ENCODE results near the gene DNMBP. TPM values are rescaled to one million over a fixed set of nuclear protein-coding genes. Genes with fewer than 3 reads are reported as not detected.

DNMBP gene
- total RNA-seq, 1 experiment from 2014 or later = 60.3 TPM

DNA sequence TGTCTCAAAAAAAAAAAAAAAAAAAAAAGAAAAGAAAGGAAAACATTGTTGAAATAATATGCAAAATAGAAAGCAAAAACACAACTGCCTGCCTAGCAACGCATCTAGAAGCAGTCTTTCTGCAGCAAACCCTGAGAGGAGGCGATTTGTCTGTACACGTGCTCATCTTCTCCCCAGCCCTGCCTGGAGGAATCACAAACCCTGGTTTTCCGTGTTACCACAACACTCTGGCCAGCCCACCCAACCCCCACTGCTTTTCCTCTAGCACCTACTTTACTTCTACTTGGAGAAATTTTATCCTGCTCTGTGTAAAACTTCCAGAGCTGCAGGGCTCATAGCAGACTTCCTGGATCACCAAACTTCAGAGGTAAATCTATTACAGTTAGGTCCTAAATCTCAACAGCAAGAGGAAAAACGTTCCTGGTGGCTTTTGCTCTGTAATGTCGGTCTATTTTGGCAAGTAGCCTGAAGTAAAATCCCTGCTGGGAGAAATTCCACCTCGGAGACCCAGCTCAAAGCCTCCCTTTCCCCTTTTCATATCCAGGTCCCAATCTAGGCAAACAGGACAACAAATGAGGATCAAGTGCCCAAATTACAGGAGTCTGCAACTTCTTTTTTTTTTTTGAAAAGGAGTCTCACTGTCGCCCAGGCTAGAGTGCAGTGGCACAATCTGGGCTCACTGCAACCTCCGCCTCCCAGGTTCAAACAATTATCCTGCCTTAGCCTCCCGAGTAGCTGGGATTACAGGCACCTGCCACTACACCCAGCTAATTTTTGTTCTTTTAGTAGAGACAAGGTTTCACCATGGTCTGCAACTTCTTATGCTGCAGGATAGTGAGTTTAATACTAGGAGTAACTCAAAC, 91.6 kb downstream of the DNMBP start:
- no peak for DNase-seq (ENCODE audit: low read depth, low spot score)
- Histone ChIP-seq H4K20me1 (ENCODE audit: insufficient read depth) (no peaks in the 10 kb centered on the region; the same call in 1 of the 2 replicates), H3K4me3 (replicated peaks in 1 of 2; ENCODE audit: low read depth in 1 of 2, low read length in 2 of 2) (no peak overlapping the region), H3K79me2 (ENCODE audit: insufficient read depth, low read length) (peaks cover 97% of the 10 kb centered on the region), H2AFZ (ENCODE audit: low read depth, low read length, poor library complexity, severe bottlenecking) (no peak overlapping the region), H3K9me3 (ENCODE audit: control insufficient read depth in 1 of 2, insufficient read depth in 1 of 2, low read depth in 1 of 2, low read length in 2 of 2) (no peaks in the 10 kb centered on the region), H3K27ac (ENCODE audit: low read depth, low read length) (peak overlapping the region; percentile 38), H3K9ac (ENCODE audit: low read length) (no peak overlapping the region), H3K27me3 (ENCODE audit: insufficient read depth, low read length) (no peaks in the 10 kb centered on the region), H3K36me3 (ENCODE audit: control insufficient read depth in 1 of 2, insufficient read depth in 2 of 2, low read length in 2 of 2) (0 out of 4 replicates have a peak, but pooled peaks cover 0 to 8% of the 10 kb centered on the region in 2 experiments), H3K4me2 (ENCODE audit: low read length) (peak overlapping the region; percentile 10; the same call in 1 of the 2 replicates), H3K9me2 (ENCODE audit: insufficient read depth) (no peaks in the 10 kb centered on the region), H3K4me1 (ENCODE audit: control insufficient read depth in 1 of 2, insufficient read depth in 2 of 2, low read length in 2 of 2) (peaks cover 59 to 72% of the 10 kb centered on the region in 2 experiments)
- TF ChIP-seq, protein P1, sequence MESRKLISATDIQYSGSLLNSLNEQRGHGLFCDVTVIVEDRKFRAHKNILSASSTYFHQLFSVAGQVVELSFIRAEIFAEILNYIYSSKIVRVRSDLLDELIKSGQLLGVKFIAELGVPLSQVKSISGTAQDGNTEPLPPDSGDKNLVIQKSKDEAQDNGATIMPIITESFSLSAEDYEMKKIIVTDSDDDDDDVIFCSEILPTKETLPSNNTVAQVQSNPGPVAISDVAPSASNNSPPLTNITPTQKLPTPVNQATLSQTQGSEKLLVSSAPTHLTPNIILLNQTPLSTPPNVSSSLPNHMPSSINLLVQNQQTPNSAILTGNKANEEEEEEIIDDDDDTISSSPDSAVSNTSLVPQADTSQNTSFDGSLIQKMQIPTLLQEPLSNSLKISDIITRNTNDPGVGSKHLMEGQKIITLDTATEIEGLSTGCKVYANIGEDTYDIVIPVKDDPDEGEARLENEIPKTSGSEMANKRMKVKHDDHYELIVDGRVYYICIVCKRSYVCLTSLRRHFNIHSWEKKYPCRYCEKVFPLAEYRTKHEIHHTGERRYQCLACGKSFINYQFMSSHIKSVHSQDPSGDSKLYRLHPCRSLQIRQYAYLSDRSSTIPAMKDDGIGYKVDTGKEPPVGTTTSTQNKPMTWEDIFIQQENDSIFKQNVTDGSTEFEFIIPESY (IDR thresholded peaks at IDR 0.05; ENCODE audit: extremely low read depth, insufficient replicate concordance, low read length) = no peak
- TF ChIP-seq, protein P2, sequence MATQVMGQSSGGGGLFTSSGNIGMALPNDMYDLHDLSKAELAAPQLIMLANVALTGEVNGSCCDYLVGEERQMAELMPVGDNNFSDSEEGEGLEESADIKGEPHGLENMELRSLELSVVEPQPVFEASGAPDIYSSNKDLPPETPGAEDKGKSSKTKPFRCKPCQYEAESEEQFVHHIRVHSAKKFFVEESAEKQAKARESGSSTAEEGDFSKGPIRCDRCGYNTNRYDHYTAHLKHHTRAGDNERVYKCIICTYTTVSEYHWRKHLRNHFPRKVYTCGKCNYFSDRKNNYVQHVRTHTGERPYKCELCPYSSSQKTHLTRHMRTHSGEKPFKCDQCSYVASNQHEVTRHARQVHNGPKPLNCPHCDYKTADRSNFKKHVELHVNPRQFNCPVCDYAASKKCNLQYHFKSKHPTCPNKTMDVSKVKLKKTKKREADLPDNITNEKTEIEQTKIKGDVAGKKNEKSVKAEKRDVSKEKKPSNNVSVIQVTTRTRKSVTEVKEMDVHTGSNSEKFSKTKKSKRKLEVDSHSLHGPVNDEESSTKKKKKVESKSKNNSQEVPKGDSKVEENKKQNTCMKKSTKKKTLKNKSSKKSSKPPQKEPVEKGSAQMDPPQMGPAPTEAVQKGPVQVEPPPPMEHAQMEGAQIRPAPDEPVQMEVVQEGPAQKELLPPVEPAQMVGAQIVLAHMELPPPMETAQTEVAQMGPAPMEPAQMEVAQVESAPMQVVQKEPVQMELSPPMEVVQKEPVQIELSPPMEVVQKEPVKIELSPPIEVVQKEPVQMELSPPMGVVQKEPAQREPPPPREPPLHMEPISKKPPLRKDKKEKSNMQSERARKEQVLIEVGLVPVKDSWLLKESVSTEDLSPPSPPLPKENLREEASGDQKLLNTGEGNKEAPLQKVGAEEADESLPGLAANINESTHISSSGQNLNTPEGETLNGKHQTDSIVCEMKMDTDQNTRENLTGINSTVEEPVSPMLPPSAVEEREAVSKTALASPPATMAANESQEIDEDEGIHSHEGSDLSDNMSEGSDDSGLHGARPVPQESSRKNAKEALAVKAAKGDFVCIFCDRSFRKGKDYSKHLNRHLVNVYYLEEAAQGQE (IDR thresholded peaks at IDR 0.05; ENCODE audit: low read depth) = no peak
- no peak for TF ChIP-seq ZFX (IDR thresholded peaks at IDR 0.05)
- BruUV-seq (replicated peaks) = no TSS peak
- no peak for ATAC-seq
- RAD21 ChIA-PET (ENCODE audit: low non-redundant PET in 1 of 2, low total read pairs in 2 of 2, uncharacterized antibody in 2 of 2, unreplicated experiment in 2 of 2) = no interaction called here
- POLR2A ChIA-PET = interaction anchor here (1.5 kb wide), 1 partner anchor 10 kb away, joined by 4 read pairs; no protein-coding TSS in a partner anchor
- CTCF ChIA-PET = no interaction called here
- intact Hi-C loops (cut with micrococcal nuclease) = no loop called here
